Measurements from ENCODE around the gene LAPTM5.

The LAPTM5 gene

GRCh38 chr1:30787856-30788495 lies 30.4 kb upstream of the LAPTM5 start:
- H3K4me3 ChIP-seq (ENCODE audit: low read depth, low read length) = no peak overlapping the region

DNA sequence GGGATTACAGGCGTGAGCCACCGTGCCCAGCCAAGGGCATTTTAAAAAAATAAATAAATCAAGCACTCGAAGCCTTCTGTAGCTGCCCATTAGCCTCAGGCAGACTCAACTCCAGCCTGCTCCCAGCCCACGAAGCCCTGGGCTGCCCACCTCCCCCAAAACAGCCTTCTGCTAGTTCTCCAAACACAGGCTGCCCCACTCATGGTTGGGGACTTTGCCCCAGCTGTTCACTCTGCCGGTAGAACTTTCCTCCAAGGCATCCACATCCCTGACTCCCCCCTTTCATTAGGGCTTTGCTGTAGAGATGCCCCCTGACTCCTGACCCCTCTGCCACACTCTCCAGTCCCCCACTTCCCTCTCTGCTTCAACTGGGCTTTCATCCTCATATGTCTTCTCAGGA lies 29.7 kb upstream of the LAPTM5 start:
- H3K4me3 ChIP-seq (ENCODE audit: low read depth, low read length) = no peak overlapping the region

- no peak overlapping the region for H3K4me3 ChIP-seq (ENCODE audit: low read depth, low read length)
Observed at GRCh38 chr1:30786264-30786991, 28.9 kb upstream of the LAPTM5 start.

DNA sequence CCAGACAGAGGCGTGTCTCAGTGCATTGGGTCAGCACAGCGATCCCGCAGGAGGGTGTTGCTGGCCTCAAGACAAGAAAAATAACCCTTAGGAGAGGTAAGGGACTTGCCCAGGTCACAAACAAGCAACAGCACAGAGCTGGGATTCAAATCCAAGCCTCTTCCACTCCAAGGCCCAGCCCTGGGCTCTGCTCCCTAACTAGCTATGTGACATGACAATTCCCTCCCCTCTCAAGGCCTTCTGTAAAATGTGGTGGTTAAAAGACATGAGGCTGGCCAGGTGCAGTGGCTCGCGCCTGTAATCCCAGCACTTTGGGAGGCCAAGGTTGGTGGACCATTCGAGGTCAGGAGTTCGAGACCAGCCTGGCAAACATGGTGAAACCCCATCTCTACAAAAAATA lies 28.1 kb upstream of the LAPTM5 start:
- no peak overlapping the region for H3K4me3 ChIP-seq (ENCODE audit: low read depth, low read length)

DNA sequence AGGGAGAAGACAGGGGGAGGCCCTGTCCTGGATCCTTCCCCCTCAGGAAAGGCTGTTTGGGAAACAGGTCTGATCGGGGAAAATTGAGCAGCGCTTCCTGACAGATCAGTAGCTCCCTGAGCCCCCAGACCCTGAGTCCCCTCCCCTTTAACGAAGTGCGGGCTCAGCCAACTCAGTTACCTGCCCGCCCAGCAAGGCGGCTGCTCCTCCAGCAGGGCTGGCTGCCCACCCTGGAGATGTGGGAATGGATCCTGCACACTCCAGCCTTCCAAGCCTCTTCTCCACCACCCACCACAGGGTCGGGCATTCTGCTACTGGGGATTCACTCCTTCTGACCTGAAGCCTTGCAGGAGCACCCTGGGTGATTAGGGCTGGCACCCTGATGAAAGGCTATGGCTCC lies 27.6 kb upstream of the LAPTM5 start:
- H3K4me3 ChIP-seq (ENCODE audit: low read depth, low read length) = no peak overlapping the region

DNA sequence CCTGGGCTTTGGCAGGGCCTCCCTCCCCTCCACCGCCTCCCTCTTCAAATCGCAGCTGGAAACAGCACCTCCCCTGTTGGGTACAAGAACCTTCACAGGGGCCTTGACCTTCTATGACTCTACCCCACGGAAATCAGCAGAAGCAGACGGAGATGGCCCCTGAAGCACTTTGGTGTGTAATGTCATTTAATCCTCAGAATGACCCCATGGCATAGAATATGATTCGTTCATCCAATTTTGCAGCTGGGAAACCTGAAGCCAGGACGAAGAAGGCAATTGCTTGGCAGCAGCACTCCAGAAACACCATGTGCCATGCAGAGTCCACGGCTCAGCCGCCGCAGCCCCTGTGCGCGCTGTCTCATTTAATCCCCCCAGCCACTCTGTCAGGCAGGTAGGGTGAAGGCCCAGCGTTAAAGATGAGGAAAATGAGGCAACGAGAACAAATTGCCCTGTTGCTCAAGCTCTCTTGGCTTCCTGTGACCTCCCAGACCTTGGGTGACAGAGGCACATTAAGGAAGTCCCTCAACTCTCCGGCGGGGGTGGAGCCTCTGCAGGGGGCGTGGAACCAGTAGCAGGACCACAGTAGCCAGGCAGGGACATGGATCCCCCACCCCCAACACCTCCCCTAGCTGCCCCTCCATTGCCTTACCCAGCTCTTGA lies 25.8 kb upstream of the LAPTM5 start:
- H3K4me3 ChIP-seq (ENCODE audit: low read depth, low read length) = no peak overlapping the region

DNA sequence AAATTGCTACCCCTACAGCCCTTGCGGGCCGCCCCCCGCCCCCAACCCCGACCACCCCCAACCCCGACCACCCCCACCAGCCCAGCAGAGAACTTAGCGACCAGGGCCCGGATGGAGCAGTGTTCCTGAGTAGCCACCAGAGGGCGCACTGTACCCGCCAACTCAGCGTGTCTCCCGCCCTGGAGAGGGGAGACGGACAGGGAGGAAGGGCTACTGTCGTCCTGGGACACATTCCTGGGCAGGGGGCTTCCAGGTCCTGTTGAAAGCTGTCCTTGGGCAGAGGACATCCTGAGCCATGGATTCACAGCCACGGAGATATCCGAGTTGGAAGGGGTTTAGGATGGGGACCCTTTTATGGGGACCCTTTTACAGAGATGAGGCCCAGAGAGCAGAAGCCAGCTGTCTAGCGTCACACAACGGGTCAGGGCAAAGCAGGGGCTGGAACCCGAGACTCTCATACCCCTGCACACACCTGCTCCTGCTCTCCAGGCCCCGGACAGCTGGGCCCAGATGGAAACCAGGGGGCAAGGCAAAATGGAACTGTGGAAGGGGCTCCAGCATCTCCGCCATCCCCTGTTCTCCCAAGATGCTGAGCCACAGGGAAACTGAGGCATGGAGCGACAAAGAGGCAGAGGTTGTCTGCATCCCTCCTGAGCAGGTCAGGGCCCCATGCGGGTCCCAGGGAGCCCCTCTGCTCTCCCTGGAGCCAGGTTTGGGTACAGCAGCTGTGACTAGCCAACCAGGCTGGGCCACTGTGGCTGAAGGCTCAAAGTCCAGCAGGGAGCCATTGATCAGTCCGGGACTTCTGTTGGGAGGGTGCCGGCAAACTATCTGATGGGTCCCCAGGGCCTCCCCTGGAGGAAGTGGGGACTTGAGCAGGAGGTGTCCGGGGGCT lies 25.0 kb upstream of the LAPTM5 start:
- no peak overlapping the region for H3K4me3 ChIP-seq (ENCODE audit: low read depth, low read length)

- H3K4me3 ChIP-seq (ENCODE audit: low read depth, low read length) = no peak overlapping the region
Observed at GRCh38 chr1:30781906-30782305, 24.3 kb upstream of the LAPTM5 start.

- no peak overlapping the region for H3K4me3 ChIP-seq (ENCODE audit: low read depth, low read length)
Observed at GRCh38 chr1:30780409-30780808, 22.8 kb upstream of the LAPTM5 start.

- H3K4me3 ChIP-seq (ENCODE audit: low read depth, low read length) = no peak overlapping the region
Observed at GRCh38 chr1:30779294-30780071, 21.9 kb upstream of the LAPTM5 start.

DNA sequence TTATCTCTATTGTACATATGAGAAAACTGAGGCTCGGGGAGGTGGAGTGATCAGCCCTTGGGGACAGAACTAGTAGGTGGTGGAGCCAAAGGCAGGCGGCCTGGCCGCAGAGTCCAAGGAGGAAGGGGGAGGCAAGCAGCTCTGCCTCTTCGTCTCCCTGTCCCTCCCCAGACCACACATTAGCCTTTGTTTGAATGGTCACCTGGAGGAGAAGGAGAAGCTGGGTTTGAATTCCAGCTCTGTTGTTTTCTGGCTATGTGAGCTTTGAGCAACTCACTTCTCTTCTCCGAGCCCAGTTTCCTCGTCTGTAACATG lies 21.4 kb upstream of the LAPTM5 start:
- no peak overlapping the region for H3K4me3 ChIP-seq (ENCODE audit: low read depth, low read length)

DNA sequence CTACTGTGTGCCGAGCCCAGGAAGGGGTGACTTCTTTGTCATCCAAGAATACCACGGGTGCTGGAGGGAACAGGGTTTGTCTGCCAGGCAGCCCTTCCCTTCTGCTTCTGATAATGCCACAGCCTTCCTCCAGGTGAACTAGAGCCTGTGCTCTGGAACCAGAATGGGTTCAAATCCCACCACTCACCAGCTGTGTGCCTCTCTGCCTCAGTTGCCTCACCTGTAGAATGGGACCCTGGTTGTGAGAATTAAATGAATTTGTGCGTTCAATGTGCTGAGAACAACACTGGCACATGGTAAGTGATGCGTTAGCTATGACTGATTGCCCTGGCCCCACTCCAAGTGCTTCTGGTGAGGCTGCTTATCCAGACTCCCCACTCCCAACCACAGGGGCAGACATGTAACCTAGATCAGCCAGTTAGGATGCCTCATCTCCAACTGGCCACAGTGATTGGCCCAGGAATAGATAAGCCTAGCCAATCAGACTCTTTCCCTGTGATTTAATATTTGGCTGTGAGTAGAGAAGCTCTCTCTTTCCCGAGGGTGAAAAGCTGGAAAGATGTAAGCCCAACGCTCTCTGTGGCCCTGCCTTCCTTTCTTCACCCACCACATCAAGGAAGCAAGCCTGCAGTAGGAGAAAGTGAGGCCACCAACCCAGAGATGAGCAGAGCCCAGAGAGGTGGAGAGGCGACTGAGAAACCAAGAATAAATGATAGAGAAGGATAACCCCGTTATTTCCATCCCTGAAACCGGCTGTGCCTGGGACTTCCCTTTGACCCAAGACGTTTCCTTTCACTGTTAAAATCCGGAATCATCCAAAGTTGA lies 20.8 kb upstream of the LAPTM5 start:
- no peak overlapping the region for H3K4me3 ChIP-seq (ENCODE audit: low read depth, low read length)

GRCh38 chr1:30777904-30778153 lies 20.3 kb upstream of the LAPTM5 start:
- H3K4me3 ChIP-seq (ENCODE audit: low read depth, low read length) = no peak overlapping the region

GRCh38 chr1:30777060-30777903 lies 19.7 kb upstream of the LAPTM5 start:
- H3K4me3 ChIP-seq (ENCODE audit: low read depth, low read length) = no peak overlapping the region

DNA sequence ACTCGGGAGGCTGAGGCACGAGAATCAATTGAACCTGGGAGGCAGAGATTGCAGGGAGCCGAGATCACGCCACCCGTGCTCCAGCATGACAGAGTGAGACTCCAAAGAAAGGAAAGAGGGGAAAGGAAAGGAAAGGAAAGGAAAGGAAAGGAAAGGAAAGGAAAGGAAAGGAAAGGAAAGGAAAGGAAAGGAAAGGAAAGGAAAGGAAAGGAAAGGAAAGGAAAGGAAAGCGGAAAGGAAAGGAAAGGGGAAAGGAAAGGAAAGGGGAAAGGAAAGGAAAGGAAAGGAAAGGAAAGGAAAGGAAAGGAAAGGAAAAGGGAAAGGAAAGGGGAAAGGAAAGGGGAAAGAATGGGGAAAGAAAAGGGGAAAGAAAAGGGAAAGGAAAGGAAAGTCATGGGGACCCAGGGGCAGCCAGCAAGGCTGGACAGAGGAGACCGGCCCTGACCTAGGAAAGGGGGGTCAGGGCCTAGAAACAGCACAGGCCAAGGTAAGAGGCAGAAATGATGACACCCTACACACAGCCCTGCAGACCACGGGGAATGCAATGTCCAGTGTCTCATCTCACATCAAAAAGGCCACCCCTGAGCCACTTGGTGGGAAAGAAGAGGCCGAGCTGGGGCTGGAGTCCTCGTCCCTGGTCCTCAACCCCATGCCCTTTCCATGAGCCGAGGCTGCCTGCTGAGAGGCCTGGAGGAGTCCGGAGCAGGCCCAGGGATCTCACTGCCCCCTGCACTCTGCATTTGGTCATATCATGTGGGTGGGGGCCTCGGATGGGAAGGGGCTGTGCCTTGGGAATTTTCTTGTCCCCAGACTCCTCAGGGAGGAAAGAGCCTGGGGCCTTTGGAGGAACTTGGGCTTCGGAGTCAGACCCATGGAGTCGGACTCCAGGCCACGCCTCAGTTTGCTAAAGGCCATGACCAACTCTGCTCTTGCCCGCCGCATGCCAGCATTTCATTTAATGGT lies 18.8 kb upstream of the LAPTM5 start:
- no peak overlapping the region for H3K4me3 ChIP-seq (ENCODE audit: low read depth, low read length)

DNA sequence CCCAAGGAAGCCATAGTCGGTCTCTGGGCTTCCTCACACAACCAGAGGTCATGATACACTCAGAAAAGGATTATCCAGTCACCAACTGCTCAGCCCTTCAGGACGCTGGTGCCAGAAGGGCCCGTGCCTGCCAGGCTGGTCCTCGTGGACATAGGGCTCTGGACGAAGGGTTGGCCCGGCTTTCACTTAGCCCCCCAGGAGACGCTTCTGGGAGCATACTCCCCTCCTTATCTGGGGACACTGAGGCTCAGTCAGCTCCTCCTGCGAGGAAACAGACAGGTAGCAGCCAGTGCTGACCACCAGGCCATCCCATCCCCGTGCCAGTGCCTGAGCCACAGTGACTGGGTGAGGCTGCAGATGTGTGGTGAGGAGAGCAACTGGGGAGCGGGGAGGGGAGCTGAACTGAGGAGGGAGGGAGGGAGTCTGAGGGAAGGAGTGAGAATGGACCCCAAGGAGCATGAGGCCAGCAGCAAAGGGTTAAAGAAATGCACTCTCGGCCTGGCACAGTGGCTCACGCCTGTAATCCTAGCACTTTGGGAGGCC lies 17.9 kb upstream of the LAPTM5 start:
- H3K4me3 ChIP-seq (ENCODE audit: low read depth, low read length) = no peak overlapping the region

GRCh38 chr1:30774550-30775432 lies 17.2 kb upstream of the LAPTM5 start:
- H3K4me3 ChIP-seq (ENCODE audit: low read depth, low read length) = no peak overlapping the region

All from iPS-11a (cell line).